Measurements from ENCODE around the gene PDZD2. TPM values are rescaled to one million over a fixed set of nuclear protein-coding genes. Genes with fewer than 3 reads are reported as not detected.

The PDZD2 gene
- total RNA-seq, 2 donors from 2014 or later: 4.5 to 15.7 TPM

DNA sequence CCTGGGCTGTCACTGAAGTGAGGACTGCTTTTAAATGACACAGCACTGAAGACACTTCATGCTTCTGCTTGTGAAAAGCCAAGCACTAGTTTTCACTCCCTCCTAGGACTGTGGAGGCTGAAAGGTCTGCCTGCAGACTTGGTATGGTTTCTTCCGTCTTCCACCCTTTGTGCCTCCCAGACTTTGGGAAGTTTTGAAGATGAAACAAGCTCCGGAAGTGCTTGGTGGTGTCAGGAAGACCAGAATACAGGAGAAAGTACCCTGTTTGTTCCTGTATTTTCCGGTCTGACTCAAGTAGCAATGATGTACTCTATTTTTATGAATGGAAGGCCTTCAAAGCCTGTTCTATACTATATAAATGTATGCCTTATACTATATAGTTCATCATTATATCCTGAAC, 222.7 kb downstream of the PDZD2 start:
- H3K36me3 ChIP-seq: no peaks in the 10 kb centered on the region
- H3K9me3 ChIP-seq: peaks cover 13% of the 10 kb centered on the region
- H3K4me1 ChIP-seq (ENCODE audit: control insufficient read depth in 1 of 2, low read depth in 2 of 2): no peaks in the 10 kb centered on the region
- TF ChIP-seq, protein P1, sequence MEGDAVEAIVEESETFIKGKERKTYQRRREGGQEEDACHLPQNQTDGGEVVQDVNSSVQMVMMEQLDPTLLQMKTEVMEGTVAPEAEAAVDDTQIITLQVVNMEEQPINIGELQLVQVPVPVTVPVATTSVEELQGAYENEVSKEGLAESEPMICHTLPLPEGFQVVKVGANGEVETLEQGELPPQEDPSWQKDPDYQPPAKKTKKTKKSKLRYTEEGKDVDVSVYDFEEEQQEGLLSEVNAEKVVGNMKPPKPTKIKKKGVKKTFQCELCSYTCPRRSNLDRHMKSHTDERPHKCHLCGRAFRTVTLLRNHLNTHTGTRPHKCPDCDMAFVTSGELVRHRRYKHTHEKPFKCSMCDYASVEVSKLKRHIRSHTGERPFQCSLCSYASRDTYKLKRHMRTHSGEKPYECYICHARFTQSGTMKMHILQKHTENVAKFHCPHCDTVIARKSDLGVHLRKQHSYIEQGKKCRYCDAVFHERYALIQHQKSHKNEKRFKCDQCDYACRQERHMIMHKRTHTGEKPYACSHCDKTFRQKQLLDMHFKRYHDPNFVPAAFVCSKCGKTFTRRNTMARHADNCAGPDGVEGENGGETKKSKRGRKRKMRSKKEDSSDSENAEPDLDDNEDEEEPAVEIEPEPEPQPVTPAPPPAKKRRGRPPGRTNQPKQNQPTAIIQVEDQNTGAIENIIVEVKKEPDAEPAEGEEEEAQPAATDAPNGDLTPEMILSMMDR (IDR thresholded peaks at IDR 0.05): no peak
- H3K4me3 ChIP-seq: no peak overlapping the region
- H3K27ac ChIP-seq: no peak overlapping the region
- ATAC-seq (ENCODE audit: insufficient number of reproducible peaks, low FRiP score, low read depth) (no peak), DNase-seq (ENCODE audit: low spot score) (no peak)
- no peaks in the 10 kb centered on the region for H3K27me3 ChIP-seq (replicated peaks; ENCODE audit: insufficient read depth)

DNA sequence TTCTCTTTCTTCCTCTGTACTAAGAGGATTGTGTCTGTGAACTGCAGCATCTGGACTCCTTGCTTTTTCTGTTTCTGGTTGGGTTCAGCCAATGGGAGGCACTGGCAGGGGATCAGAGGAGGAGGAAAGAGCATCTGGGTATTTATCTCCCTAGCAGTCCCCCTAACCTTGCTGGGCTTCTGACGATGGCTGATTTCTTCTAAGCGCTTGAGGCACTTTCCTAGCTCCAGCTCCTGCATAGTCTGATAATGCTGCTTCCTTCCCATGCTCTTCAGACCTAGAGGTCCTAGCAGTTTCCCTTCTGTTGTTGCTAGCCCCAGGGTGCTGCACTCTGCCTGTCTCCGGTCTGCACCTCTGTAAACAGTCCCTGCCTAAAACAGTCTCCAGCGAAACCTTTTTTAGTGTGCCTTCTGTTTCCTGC, 225.1 kb downstream of the PDZD2 start:
- H3K27me3 ChIP-seq (replicated peaks; ENCODE audit: insufficient read depth): no peaks in the 10 kb centered on the region
- TF ChIP-seq, protein P1 (IDR thresholded peaks at IDR 0.05): no peak
- no peak overlapping the region for H3K4me3 ChIP-seq
- DNase-seq (ENCODE audit: low spot score): no peak
- peaks cover 9% of the 10 kb centered on the region for H3K9me3 ChIP-seq
- no peak overlapping the region for H3K27ac ChIP-seq
- ATAC-seq (ENCODE audit: insufficient number of reproducible peaks, low FRiP score, low read depth): no peak
- no peaks in the 10 kb centered on the region for H3K36me3 ChIP-seq
- H3K4me1 ChIP-seq (ENCODE audit: control insufficient read depth in 1 of 2, low read depth in 2 of 2): no peaks in the 10 kb centered on the region

DNA sequence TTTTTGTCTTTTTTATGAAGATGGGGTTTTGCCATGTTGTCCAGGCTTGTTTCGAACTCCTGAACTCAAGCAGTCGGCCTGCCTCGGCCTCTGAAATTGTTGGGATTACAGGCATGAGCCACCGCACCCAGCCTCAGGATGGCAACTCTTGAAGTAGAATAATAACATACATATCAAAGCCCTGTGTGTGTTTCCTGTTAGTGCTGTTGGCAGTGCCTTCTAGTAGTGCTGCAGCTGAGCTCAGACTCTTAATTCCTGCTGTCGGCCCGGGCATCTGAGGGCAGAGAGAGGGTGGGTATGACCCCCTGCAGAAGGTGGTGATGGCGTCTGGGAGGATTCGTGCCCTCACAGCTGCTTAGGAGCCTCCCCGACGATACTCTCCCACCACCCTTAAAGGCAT, 227.2 kb downstream of the PDZD2 start:
- Histone ChIP-seq H3K9me3 (no peaks in the 10 kb centered on the region), H3K4me1 (ENCODE audit: control insufficient read depth in 1 of 2, low read depth in 2 of 2) (peaks cover 0 to 7% of the 10 kb centered on the region in 2 donors), H3K27ac (no peak overlapping the region), H3K4me3 (no peak overlapping the region), H3K27me3 (replicated peaks; ENCODE audit: insufficient read depth) (no peaks in the 10 kb centered on the region), H3K36me3 (no peaks in the 10 kb centered on the region)
- ATAC-seq (ENCODE audit: insufficient number of reproducible peaks, low FRiP score, low read depth) (no peak), DNase-seq (ENCODE audit: low spot score) (no peak)
- TF ChIP-seq, protein P1 (IDR thresholded peaks at IDR 0.05): no peak

- H3K36me3 ChIP-seq: no peaks in the 10 kb centered on the region
- H3K27me3 ChIP-seq (replicated peaks; ENCODE audit: insufficient read depth): no peaks in the 10 kb centered on the region
- no peak overlapping the region for H3K27ac ChIP-seq
- no peaks in the 10 kb centered on the region for H3K9me3 ChIP-seq
- no peak for DNase-seq (ENCODE audit: low spot score)
- TF ChIP-seq, protein P1 (IDR thresholded peaks at IDR 0.05): no peak
- no peak for ATAC-seq (ENCODE audit: insufficient number of reproducible peaks, low FRiP score, low read depth)
- H3K4me3 ChIP-seq: no peak overlapping the region
- H3K4me1 ChIP-seq (ENCODE audit: control insufficient read depth in 1 of 2, low read depth in 2 of 2): peaks cover 0 to 7% of the 10 kb centered on the region in 2 donors
These were observed 228.3 kb downstream of the PDZD2 start for GRCh38 chr5:31867219-31867618.

- Histone ChIP-seq H3K27me3 (replicated peaks; ENCODE audit: insufficient read depth) (no peaks in the 10 kb centered on the region), H3K36me3 (no peaks in the 10 kb centered on the region), H3K4me3 (no peak overlapping the region), H3K27ac (no peak overlapping the region), H3K9me3 (no peaks in the 10 kb centered on the region), H3K4me1 (ENCODE audit: control insufficient read depth in 1 of 2, low read depth in 2 of 2) (peaks cover 0 to 8% of the 10 kb centered on the region in 2 donors)
- TF ChIP-seq, protein P1 (IDR thresholded peaks at IDR 0.05): no peak
- DNase-seq (ENCODE audit: low spot score): no peak
- no peak for ATAC-seq (ENCODE audit: insufficient number of reproducible peaks, low FRiP score, low read depth)
These were observed 241.5 kb downstream of the PDZD2 start for GRCh38 chr5:31880449-31880848.
